ENCODE data around the gene DAGLB.

DNA sequence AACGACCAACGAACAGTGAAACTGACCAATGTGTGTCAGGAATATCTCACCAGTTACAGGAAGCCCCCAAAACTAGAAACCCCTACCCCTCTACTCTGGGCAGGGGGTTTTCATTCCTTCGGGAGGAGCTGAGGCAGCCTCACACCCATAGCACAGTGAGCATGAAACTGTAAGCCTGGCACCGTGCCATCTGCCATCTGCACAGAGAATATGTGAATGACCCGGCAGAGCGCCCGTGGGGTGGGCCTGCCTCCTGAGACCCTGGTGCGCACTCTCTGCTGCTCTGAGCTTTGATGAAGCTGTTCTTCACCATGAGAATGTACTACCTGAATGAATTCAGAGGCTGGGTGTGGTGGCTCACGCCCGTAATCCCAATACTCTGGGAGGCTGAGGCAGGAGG, 27.1 kb downstream of the DAGLB start:
- TF ChIP-seq, protein P1, sequence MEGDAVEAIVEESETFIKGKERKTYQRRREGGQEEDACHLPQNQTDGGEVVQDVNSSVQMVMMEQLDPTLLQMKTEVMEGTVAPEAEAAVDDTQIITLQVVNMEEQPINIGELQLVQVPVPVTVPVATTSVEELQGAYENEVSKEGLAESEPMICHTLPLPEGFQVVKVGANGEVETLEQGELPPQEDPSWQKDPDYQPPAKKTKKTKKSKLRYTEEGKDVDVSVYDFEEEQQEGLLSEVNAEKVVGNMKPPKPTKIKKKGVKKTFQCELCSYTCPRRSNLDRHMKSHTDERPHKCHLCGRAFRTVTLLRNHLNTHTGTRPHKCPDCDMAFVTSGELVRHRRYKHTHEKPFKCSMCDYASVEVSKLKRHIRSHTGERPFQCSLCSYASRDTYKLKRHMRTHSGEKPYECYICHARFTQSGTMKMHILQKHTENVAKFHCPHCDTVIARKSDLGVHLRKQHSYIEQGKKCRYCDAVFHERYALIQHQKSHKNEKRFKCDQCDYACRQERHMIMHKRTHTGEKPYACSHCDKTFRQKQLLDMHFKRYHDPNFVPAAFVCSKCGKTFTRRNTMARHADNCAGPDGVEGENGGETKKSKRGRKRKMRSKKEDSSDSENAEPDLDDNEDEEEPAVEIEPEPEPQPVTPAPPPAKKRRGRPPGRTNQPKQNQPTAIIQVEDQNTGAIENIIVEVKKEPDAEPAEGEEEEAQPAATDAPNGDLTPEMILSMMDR (IDR thresholded peaks at IDR 0.05): no peak
- no peak for TF ChIP-seq POLR2A (IDR thresholded peaks at IDR 0.05)

Data from right lobe of liver (tissue), 4 donors.